NCI-H146 treated with DMSO at 0.1 percent for 48 hours (cell line): ENCODE measurements around the gene CST3.
A peak's percentile ranks its signal among the peaks of the same experiment; 100 is the strongest.
"Not testable (repeated sequence)": the region's sequence is repeated elsewhere in the genome, so short reads cannot be mapped to it uniquely, and the experiment has no call there.

ENCODE experiments used
- DNase-seq: peaks from one replicate; lab custom pipeline; 2025; ENCODE audit not compliant: unreplicated experiment; lab: John Stamatoyannopoulos, UW

CST3 gene

GRCh38 chr20:23637282-23638221 is at the start of gene CST3:
TSS of gene CST3 (minus strand) at chr20:23637955. CDS start at chr20:23637862, 93 bp downstream.
- DNase-seq: peak; percentile 78

- no peak for DNase-seq
Observed at GRCh38 chr20:23686046-23686750, 48.4 kb upstream of the CST3 start.

- not testable (repeated sequence) for DNase-seq
Observed at GRCh38 chr20:23685529-23685896, 47.8 kb upstream of the CST3 start.

GRCh38 chr20:23684261-23684660 is 46.5 kb upstream of the CST3 start:
- DNase-seq: no peak

- DNase-seq: no peak
Observed at GRCh38 chr20:23683807-23684206, 46.1 kb upstream of the CST3 start.

GRCh38 chr20:23683281-23683680 is 45.5 kb upstream of the CST3 start:
- DNase-seq: no peak

- DNase-seq: no peak
Observed at GRCh38 chr20:23680146-23680545, 42.4 kb upstream of the CST3 start.

GRCh38 chr20:23679133-23680092 is 41.7 kb upstream of the CST3 start:
- no peak for DNase-seq

- no peak for DNase-seq
Observed at GRCh38 chr20:23673209-23673608, 35.5 kb upstream of the CST3 start.

GRCh38 chr20:23672158-23672557 is 34.4 kb upstream of the CST3 start:
- no peak for DNase-seq

- DNase-seq: no peak
Observed at GRCh38 chr20:23671479-23671878, 33.7 kb upstream of the CST3 start.

GRCh38 chr20:23670361-23670760 is 32.6 kb upstream of the CST3 start:
- no peak for DNase-seq

- no peak for DNase-seq
Observed at GRCh38 chr20:23669866-23670265, 32.1 kb upstream of the CST3 start.

- DNase-seq: no peak
Observed at GRCh38 chr20:23669327-23669726, 31.6 kb upstream of the CST3 start.

GRCh38 chr20:23668477-23668951 is 30.8 kb upstream of the CST3 start:
- DNase-seq: peak; percentile 27

- DNase-seq: no peak
Observed at GRCh38 chr20:23667666-23668065, 29.9 kb upstream of the CST3 start.

- DNase-seq: no peak
Observed at GRCh38 chr20:23666698-23667097, 28.9 kb upstream of the CST3 start.

GRCh38 chr20:23666189-23666588 is 28.4 kb upstream of the CST3 start:
- DNase-seq: no peak

- no peak for DNase-seq
Observed at GRCh38 chr20:23664954-23665353, 27.2 kb upstream of the CST3 start.

GRCh38 chr20:23664046-23664445 is 26.3 kb upstream of the CST3 start:
- not testable (repeated sequence) for DNase-seq

- no peak for DNase-seq
Observed at GRCh38 chr20:23663180-23663579, 25.4 kb upstream of the CST3 start.
